Mesothelial cell of epicardium (in vitro differentiated cells): ENCODE data around the gene HNRNPR. TPM values are rescaled to one million over a fixed set of nuclear protein-coding genes. Genes with fewer than 3 reads are reported as not detected.
A peak's percentile ranks its signal among the peaks of the same experiment; 100 is the strongest.
"Not testable (repeated sequence)": the region's sequence is repeated elsewhere in the genome, so short reads cannot be mapped to it uniquely, and the experiment has no call there.

ENCODE experiments used
- DNase-seq, 2 experiments: peaks; one replicate each; pipeline ENCODE4 v3.0.0; 2021; ENCODE audit warnings: low spot score in 2 of 2; ENCODE audit not compliant: unreplicated experiment in 2 of 2
- H3K27ac Mint-ChIP-seq: 2 replicates; pipeline ENCODE4 v1.8.0; 2021; ENCODE audit warnings: mixed read lengths
- H3K27me3 Mint-ChIP-seq: 2 replicates; pipeline ENCODE4 v1.8.0; 2021; ENCODE audit warnings: low read depth, mixed read lengths
- H3K36me3 Mint-ChIP-seq: 2 replicates; pipeline ENCODE4 v1.8.0; 2021; ENCODE audit warnings: mixed read lengths
- H3K4me1 Mint-ChIP-seq: 2 replicates; pipeline ENCODE4 v1.8.0; 2021; ENCODE audit warnings: mixed read lengths
- H3K4me3 Mint-ChIP-seq: 2 replicates; pipeline ENCODE4 v1.8.0; 2021; ENCODE audit warnings: mild to moderate bottlenecking, moderate library complexity, mixed read lengths
- H3K9me3 Mint-ChIP-seq: 2 replicates; pipeline ENCODE4 v1.8.0; 2021; ENCODE audit warnings: mixed read lengths
- total RNA-seq: library from RNA; stranded (reverse); gene quantifications from 3 replicates; pipeline ENCODE4 v1.2.1, GENCODE V29; 2021
- TF ChIP-seq, protein P1 (sequence below): fragments of 200-600 bp; sonication (generic); IDR thresholded peaks from one replicate; pipeline ENCODE4 v1.5.0; 2021; ENCODE audit warnings: antibody characterized with exemption; ENCODE audit not compliant: unreplicated experiment

The HNRNPR gene
- total RNA-seq, 1 donor from 2014 or later = 199 TPM

DNA sequence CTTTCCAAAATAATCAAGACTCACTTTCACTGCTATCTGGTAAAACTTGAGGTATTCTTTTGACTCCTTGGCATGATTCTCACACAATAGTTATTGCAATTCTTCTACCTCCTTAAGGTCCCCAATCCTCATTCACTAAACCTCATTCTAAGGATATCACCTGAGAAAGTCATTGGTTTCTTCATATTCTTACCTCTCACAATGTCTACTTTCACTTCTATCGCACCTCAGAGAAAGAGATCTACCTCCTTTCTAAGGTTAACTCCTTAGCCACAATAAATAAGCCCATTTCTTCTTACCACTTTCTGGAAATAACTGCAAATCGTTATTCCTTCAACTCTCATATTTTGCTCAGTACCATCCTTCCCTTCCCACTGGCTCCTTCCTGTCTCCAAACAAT, 18.7 kb downstream of the HNRNPR start:
- no peak overlapping the region for H3K4me3 Mint-ChIP-seq
- no peak for DNase-seq
- TF ChIP-seq, protein P1, sequence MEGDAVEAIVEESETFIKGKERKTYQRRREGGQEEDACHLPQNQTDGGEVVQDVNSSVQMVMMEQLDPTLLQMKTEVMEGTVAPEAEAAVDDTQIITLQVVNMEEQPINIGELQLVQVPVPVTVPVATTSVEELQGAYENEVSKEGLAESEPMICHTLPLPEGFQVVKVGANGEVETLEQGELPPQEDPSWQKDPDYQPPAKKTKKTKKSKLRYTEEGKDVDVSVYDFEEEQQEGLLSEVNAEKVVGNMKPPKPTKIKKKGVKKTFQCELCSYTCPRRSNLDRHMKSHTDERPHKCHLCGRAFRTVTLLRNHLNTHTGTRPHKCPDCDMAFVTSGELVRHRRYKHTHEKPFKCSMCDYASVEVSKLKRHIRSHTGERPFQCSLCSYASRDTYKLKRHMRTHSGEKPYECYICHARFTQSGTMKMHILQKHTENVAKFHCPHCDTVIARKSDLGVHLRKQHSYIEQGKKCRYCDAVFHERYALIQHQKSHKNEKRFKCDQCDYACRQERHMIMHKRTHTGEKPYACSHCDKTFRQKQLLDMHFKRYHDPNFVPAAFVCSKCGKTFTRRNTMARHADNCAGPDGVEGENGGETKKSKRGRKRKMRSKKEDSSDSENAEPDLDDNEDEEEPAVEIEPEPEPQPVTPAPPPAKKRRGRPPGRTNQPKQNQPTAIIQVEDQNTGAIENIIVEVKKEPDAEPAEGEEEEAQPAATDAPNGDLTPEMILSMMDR = no peak
- peaks cover 49% of the 10 kb centered on the region for H3K36me3 Mint-ChIP-seq
- peaks cover 2% of the 10 kb centered on the region for H3K4me1 Mint-ChIP-seq
- no peaks in the 10 kb centered on the region for H3K9me3 Mint-ChIP-seq
- H3K27me3 Mint-ChIP-seq = no peaks in the 10 kb centered on the region
- no peak overlapping the region for H3K27ac Mint-ChIP-seq

DNA sequence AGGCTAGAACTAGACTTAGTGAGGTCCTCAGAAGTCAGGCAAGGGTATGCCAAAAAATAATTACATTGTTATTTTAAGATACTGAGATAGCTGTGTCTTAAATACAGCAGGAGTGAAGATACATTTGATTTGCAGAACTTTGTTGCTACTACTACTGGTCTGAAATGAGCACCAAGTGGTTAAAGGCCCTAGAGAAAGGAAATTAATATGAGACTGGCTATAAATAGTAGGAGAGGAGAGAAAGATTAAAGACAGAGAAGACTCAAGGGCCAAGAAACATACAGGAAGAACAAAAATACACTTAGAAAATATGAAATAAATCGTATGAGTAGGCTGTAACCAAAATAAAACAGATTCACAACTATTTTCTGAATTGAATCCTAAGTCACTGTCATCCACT, 21.3 kb downstream of the HNRNPR start:
- Mint-ChIP-seq H3K36me3 (peaks cover 55% of the 10 kb centered on the region), H3K4me3 (no peak overlapping the region), H3K4me1 (peaks cover 2% of the 10 kb centered on the region), H3K9me3 (no peaks in the 10 kb centered on the region), H3K27ac (peak overlapping the region; percentile 58), H3K27me3 (no peaks in the 10 kb centered on the region)
- no peak for DNase-seq
- TF ChIP-seq, protein P1 = no peak

DNA sequence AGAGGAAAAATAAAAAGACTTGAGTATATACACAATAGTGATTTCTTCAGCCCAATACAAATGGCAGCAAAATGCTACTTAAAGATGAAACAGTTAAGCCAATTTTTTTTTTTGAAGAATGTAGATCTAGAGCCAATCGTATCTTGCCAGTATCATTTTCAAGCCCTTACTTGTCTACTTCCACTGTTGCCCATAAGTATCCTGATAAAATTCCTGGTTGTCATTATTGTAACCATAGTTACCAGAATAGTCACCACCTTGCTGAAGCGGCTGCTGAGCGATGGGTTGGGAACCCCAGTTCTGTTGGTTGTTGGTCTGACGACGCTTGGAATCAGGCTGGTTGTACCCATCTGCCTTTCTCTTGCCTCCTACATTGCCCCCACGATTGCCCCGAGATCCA, 33.8 kb downstream of the HNRNPR start:
- Mint-ChIP-seq H3K4me1 (peaks cover 20% of the 10 kb centered on the region), H3K27ac (peak overlapping the region; percentile 84), H3K36me3 (peaks cover 36% of the 10 kb centered on the region)

DNA sequence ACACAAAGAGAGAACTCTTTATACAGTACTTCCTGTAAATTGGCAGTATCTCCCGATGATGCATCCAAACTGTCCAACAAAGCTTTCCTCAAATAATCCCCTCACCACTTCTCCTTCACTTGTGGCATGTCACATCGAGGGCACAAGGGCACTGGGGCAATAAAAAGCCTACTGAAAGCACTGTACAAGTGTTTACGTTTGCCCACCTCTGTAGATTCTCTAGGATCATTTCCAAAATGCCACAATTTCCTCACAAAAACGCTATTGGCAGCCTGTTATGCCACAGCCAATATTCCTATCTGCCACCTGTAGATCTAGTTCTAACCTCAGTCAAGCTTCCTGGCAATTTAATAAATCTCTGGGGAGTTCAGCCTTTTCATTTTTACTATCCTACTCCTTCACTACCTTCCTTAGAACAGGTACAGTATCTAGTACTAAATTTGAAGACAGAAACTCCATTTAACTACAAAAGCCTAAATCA, 39.9 kb downstream of the HNRNPR start:
- H3K27ac Mint-ChIP-seq = no peak overlapping the region
- TF ChIP-seq, protein P1 = no peak

More for the DNA sequence above, 33.8 kb downstream of the HNRNPR start:
- H3K4me3 Mint-ChIP-seq, H3K27me3 Mint-ChIP-seq, DNase-seq, H3K9me3 Mint-ChIP-seq: not testable (repeated sequence)

DNA sequence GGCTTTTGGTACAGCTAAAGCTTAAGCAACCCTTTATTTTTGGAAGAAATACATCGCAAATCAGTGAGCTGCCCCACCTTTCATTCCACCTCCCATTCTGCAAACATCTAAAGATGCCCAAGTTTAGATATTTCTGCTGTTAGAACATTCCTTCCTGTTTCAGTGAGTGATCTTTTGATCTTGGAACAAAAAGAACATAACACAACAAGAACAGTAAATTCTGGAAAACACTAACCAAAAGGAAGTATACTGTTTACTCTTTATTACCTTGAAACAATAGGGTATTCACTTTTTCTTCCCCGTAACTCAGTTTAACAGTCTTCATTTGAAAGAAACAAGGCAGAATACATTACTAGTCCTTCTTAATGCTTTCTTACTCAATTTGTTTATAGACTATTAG, 40.6 kb downstream of the HNRNPR start:
- no peaks in the 10 kb centered on the region for H3K27me3 Mint-ChIP-seq
- peak overlapping the region; percentile 35 for H3K27ac Mint-ChIP-seq
- no peaks in the 10 kb centered on the region for H3K9me3 Mint-ChIP-seq
- DNase-seq = no peak
- no peak overlapping the region for H3K4me3 Mint-ChIP-seq
- peaks cover 38% of the 10 kb centered on the region for H3K36me3 Mint-ChIP-seq
- peaks cover 2% of the 10 kb centered on the region for H3K4me1 Mint-ChIP-seq
- TF ChIP-seq, protein P1 = no peak

More for the DNA sequence above, 39.9 kb downstream of the HNRNPR start:
- Mint-ChIP-seq H3K27me3 (no peaks in the 10 kb centered on the region), H3K9me3 (no peaks in the 10 kb centered on the region), H3K4me1 (peaks cover 2% of the 10 kb centered on the region), H3K36me3 (peaks cover 40% of the 10 kb centered on the region), H3K4me3 (no peak overlapping the region)
- DNase-seq = no peak

DNA sequence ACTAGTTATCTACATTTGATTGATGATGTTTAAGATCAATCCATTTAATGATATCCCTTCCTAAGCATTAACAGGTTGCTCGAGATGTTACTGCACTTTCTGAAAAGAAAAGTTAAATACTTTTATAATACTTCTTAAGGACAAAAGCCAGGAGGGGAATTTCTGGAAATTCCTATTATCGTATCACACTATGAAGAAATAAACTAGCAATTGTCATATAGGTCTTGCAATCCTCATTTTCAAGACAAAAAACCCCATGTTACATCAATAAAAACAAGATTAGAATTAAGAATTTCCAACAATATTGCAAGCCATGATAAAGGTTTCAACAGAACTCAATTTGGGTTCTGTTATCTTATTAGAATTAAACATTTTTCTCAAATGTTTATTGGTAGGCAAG, 47.2 kb downstream of the HNRNPR start:
- H3K27me3 Mint-ChIP-seq = no peaks in the 10 kb centered on the region
- H3K27ac Mint-ChIP-seq = no peak overlapping the region
- no peaks in the 10 kb centered on the region for H3K4me1 Mint-ChIP-seq
- no peak for DNase-seq
- H3K4me3 Mint-ChIP-seq = no peak overlapping the region
- peaks cover 27% of the 10 kb centered on the region for H3K36me3 Mint-ChIP-seq
- H3K9me3 Mint-ChIP-seq = no peaks in the 10 kb centered on the region
- TF ChIP-seq, protein P1 = no peak
